WTC11 (cell line): Measurements from ENCODE around the gene C1QL2. TPM values are rescaled to one million over a fixed set of nuclear protein-coding genes. Genes with fewer than 3 reads are reported as not detected.

Experiments used
- ATAC-seq: fragments of 200-7000 bp; cut with Tn5 transposase; 2 replicates; pipeline ENCODE4 v1.10.0; 2021; ENCODE audit warnings: mild to moderate bottlenecking, moderate library complexity
- CTCF ChIA-PET: fragments of 300-600 bp; sonication (Branson Sonifier 250); formaldehyde crosslinking; loops from one replicate; lab custom pipeline; 2021; ENCODE audit warnings: antibody characterized with exemption; lab: Charles Lee
- POLR2A ChIA-PET: fragments of 350-600 bp; sonication (Branson Sonifier 250); formaldehyde crosslinking; loops from one replicate; lab custom pipeline; 2021; ENCODE audit warnings: antibody characterized with exemption; lab: Charles Lee
- DNase-seq: peaks from one replicate; pipeline ENCODE4 v3.0.0; 2021; ENCODE audit warnings: low spot score
- H3K27ac Mint-ChIP-seq: 2 replicates; pipeline ENCODE4 v1.8.0; 2021; ENCODE audit warnings: mixed read lengths
- H3K27me3 Mint-ChIP-seq: 2 replicates; pipeline ENCODE4 v1.8.0; 2021; ENCODE audit warnings: low read depth, mild to moderate bottlenecking, moderate library complexity, mixed read lengths
- H3K36me3 Mint-ChIP-seq: 2 replicates; pipeline ENCODE4 v1.8.0; 2021; ENCODE audit warnings: mixed read lengths
- H3K4me1 Mint-ChIP-seq: 2 replicates; pipeline ENCODE4 v1.8.0; 2022; ENCODE audit warnings: mixed read lengths
- H3K4me3 Mint-ChIP-seq: 2 replicates; pipeline ENCODE4 v1.8.0; 2021; ENCODE audit warnings: mild to moderate bottlenecking, moderate library complexity, mixed read lengths
- H3K9me3 Mint-ChIP-seq: 2 replicates; pipeline ENCODE4 v1.8.0; 2021; ENCODE audit warnings: mixed read lengths
- CREB1 ChIP-seq: sonication (generic); formaldehyde crosslinking; IDR thresholded peaks from 2 replicates; pipeline ENCODE4 v1.8.0; 2023; ENCODE audit warnings: mild to moderate bottlenecking, missing genetic modification reagents
- FOXJ3 ChIP-seq: sonication (generic); formaldehyde crosslinking; IDR thresholded peaks from 2 replicates; pipeline ENCODE4 v1.9.0; 2021; ENCODE audit warnings: missing genetic modification reagents, mild to moderate bottlenecking, borderline replicate concordance
- FOXP1 ChIP-seq: sonication (generic); formaldehyde crosslinking; IDR thresholded peaks from 2 replicates; pipeline ENCODE4 v1.8.0; 2022; ENCODE audit warnings: missing genetic modification reagents, mild to moderate bottlenecking, moderate library complexity, borderline replicate concordance
- NFE2L1 ChIP-seq: sonication (generic); formaldehyde crosslinking; IDR thresholded peaks from 2 replicates; pipeline ENCODE4 v1.8.1; 2023; ENCODE audit warnings: missing genetic modification reagents
- NR1H2 ChIP-seq: sonication (generic); formaldehyde crosslinking; IDR thresholded peaks from 2 replicates; pipeline ENCODE4 v1.9.0; 2021; ENCODE audit warnings: mild to moderate bottlenecking, moderate library complexity, missing genetic modification reagents
- ZNF416 ChIP-seq: fragments of 250-450 bp; sonication (Bioruptor Pico); IDR thresholded peaks from 2 replicates; pipeline ENCODE4 v1.9.0; 2021; ENCODE audit warnings: mild to moderate bottlenecking, inconsistent platforms
- ZNF671 ChIP-seq: fragments of 250-450 bp; sonication (Bioruptor Pico); IDR thresholded peaks from 2 replicates; pipeline ENCODE4 v1.8.0; 2021; ENCODE audit warnings: mild to moderate bottlenecking
- total RNA-seq: library from RNA; stranded (reverse); gene quantifications from 3 replicates; pipeline ENCODE4 v1.2.3, GENCODE V29; 2021
- TF ChIP-seq, protein P1 (sequence below): sonication (generic); formaldehyde crosslinking; IDR thresholded peaks from 2 replicates; pipeline ENCODE4 v1.8.1; 2023; ENCODE audit warnings: mild to moderate bottlenecking, missing genetic modification reagents
- TF ChIP-seq, protein P2 (sequence below): sonication (generic); formaldehyde crosslinking; IDR thresholded peaks from 2 replicates; pipeline ENCODE4 v1.8.0; 2023; ENCODE audit warnings: mild to moderate bottlenecking, missing genetic modification reagents
- TF ChIP-seq, protein P3 (sequence below): fragments of 200-600 bp; IDR thresholded peaks from 2 replicates; pipeline ENCODE4 v1.8.0; 2022; ENCODE audit warnings: antibody characterized with exemption
- TF ChIP-seq, protein P4 (sequence below): sonication (generic); formaldehyde crosslinking; IDR thresholded peaks from 2 replicates; pipeline ENCODE4 v1.8.1; 2022; ENCODE audit warnings: missing genetic modification reagents, borderline replicate concordance
- TF ChIP-seq, protein P5 (sequence below): sonication (generic); formaldehyde crosslinking; conservative IDR thresholded peaks from 2 replicates; pipeline ENCODE4 v1.8.1; 2023; ENCODE audit warnings: mild to moderate bottlenecking, low read depth, missing genetic modification reagents, moderate library complexity

The C1QL2 gene
- total RNA-seq, 1 experiment from 2014 or later = 1.0 TPM

DNA sequence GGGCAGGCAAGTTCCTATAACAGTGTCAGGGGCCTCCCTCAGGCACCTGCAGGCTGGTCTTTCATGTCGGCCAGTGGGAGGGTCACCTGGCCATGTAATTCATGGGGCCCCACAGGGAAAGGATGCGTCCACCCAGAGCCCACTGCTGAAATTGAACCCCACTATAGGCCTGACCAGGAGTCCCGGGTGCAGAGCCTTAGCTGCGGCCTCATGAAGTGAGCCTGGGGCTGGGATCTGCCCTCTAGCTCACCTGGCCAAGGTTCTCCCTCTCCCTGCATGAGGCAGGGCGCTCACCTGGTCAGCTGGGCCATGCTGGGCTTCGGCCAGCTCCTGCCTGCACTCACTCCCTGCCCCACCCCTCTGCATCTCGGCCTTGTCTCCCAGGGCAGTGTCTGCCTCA lies 41.1 kb downstream of the C1QL2 start (continued):
- TF ChIP-seq CREB1 (CRISPR knock-in tag) (no peak), FOXJ3 (CRISPR knock-in tag) (no peak), NR1H2 (no peak)
- TF ChIP-seq, protein P1, sequence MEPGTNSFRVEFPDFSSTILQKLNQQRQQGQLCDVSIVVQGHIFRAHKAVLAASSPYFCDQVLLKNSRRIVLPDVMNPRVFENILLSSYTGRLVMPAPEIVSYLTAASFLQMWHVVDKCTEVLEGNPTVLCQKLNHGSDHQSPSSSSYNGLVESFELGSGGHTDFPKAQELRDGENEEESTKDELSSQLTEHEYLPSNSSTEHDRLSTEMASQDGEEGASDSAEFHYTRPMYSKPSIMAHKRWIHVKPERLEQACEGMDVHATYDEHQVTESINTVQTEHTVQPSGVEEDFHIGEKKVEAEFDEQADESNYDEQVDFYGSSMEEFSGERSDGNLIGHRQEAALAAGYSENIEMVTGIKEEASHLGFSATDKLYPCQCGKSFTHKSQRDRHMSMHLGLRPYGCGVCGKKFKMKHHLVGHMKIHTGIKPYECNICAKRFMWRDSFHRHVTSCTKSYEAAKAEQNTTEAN (CRISPR knock-in tag) = no peak
- TF ChIP-seq, protein P2, sequence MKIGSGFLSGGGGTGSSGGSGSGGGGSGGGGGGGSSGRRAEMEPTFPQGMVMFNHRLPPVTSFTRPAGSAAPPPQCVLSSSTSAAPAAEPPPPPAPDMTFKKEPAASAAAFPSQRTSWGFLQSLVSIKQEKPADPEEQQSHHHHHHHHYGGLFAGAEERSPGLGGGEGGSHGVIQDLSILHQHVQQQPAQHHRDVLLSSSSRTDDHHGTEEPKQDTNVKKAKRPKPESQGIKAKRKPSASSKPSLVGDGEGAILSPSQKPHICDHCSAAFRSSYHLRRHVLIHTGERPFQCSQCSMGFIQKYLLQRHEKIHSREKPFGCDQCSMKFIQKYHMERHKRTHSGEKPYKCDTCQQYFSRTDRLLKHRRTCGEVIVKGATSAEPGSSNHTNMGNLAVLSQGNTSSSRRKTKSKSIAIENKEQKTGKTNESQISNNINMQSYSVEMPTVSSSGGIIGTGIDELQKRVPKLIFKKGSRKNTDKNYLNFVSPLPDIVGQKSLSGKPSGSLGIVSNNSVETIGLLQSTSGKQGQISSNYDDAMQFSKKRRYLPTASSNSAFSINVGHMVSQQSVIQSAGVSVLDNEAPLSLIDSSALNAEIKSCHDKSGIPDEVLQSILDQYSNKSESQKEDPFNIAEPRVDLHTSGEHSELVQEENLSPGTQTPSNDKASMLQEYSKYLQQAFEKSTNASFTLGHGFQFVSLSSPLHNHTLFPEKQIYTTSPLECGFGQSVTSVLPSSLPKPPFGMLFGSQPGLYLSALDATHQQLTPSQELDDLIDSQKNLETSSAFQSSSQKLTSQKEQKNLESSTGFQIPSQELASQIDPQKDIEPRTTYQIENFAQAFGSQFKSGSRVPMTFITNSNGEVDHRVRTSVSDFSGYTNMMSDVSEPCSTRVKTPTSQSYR (CRISPR knock-in tag) = no peak
- TF ChIP-seq, protein P3, sequence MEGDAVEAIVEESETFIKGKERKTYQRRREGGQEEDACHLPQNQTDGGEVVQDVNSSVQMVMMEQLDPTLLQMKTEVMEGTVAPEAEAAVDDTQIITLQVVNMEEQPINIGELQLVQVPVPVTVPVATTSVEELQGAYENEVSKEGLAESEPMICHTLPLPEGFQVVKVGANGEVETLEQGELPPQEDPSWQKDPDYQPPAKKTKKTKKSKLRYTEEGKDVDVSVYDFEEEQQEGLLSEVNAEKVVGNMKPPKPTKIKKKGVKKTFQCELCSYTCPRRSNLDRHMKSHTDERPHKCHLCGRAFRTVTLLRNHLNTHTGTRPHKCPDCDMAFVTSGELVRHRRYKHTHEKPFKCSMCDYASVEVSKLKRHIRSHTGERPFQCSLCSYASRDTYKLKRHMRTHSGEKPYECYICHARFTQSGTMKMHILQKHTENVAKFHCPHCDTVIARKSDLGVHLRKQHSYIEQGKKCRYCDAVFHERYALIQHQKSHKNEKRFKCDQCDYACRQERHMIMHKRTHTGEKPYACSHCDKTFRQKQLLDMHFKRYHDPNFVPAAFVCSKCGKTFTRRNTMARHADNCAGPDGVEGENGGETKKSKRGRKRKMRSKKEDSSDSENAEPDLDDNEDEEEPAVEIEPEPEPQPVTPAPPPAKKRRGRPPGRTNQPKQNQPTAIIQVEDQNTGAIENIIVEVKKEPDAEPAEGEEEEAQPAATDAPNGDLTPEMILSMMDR = no peak
- TF ChIP-seq, protein P4, sequence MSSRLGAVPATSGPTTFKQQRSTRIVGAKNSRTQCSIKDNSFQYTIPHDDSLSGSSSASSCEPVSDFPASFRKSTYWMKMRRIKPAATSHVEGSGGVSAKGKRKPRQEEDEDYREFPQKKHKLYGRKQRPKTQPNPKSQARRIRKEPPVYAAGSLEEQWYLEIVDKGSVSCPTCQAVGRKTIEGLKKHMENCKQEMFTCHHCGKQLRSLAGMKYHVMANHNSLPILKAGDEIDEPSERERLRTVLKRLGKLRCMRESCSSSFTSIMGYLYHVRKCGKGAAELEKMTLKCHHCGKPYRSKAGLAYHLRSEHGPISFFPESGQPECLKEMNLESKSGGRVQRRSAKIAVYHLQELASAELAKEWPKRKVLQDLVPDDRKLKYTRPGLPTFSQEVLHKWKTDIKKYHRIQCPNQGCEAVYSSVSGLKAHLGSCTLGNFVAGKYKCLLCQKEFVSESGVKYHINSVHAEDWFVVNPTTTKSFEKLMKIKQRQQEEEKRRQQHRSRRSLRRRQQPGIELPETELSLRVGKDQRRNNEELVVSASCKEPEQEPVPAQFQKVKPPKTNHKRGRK (CRISPR knock-in tag) = no peak
- TF ChIP-seq, protein P5, sequence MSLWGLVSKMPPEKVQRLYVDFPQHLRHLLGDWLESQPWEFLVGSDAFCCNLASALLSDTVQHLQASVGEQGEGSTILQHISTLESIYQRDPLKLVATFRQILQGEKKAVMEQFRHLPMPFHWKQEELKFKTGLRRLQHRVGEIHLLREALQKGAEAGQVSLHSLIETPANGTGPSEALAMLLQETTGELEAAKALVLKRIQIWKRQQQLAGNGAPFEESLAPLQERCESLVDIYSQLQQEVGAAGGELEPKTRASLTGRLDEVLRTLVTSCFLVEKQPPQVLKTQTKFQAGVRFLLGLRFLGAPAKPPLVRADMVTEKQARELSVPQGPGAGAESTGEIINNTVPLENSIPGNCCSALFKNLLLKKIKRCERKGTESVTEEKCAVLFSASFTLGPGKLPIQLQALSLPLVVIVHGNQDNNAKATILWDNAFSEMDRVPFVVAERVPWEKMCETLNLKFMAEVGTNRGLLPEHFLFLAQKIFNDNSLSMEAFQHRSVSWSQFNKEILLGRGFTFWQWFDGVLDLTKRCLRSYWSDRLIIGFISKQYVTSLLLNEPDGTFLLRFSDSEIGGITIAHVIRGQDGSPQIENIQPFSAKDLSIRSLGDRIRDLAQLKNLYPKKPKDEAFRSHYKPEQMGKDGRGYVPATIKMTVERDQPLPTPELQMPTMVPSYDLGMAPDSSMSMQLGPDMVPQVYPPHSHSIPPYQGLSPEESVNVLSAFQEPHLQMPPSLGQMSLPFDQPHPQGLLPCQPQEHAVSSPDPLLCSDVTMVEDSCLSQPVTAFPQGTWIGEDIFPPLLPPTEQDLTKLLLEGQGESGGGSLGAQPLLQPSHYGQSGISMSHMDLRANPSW (CRISPR knock-in tag) = no peak

DNA sequence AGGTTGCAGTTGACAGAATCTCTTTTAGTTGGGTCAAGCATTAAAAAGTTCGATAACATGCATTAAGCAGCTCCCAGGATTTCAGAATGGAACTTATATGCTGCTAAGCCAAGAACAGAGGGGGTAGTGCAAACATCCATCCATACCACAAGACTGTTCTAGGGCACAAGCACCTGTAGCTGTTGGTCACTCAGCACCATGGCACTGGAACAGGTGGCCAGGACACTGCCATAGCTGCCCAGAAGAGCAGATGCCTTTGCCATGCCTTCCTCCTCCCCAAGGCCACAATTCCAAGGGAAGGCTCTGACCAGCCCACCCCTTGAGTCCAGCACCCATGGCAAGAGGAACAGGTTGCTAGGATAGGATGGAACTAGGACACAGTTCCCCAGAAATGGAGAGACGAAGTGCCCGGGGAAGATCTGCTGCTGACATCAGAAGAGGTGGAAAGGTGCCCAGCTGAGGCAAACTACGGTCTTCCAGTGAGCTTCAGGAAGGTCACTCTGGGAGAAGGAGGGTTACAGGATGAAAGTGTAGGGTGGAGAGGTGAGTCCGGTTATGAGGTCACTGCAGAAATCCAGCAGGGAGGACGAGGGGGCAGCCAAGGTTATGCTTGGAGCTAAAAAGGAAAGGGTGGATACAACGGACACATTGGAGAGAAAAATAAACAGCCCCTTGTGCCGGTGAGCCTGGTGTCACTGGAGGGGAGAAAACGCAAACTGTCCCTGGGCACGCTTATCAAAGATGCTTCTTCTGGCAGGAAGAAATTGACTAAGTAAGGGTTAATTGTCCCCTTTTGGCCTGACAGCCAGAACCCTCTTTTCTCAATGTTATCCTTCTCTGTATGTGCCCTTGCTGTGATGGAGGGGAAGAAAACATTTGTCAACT lies 41.9 kb downstream of the C1QL2 start:
- no peak for TF ChIP-seq ZNF416 (CRISPR knock-in tag)
- TF ChIP-seq FOXP1 (CRISPR knock-in tag) = no peak
- no peak for TF ChIP-seq NFE2L1 (CRISPR knock-in tag)
- no peak for TF ChIP-seq ZNF671 (CRISPR knock-in tag)
- TF ChIP-seq, all 79 proteins: peak for 0
- H3K27me3 Mint-ChIP-seq = peaks cover 44% of the 10 kb centered on the region
- H3K4me1 Mint-ChIP-seq = peaks cover 80% of the 10 kb centered on the region
- no peak overlapping the region for H3K27ac Mint-ChIP-seq
- H3K36me3 Mint-ChIP-seq = peaks cover 5% of the 10 kb centered on the region
- peaks cover 6% of the 10 kb centered on the region for H3K9me3 Mint-ChIP-seq
- CTCF ChIA-PET = interaction anchor here (2.9 kb wide), 1 partner anchor 11 kb away, joined by 13 read pairs; no protein-coding TSS in a partner anchor
- no peak for ATAC-seq
- POLR2A ChIA-PET = no interaction called here
- H3K4me3 Mint-ChIP-seq = no peak overlapping the region
- no peak for DNase-seq
